Lower lobe of right lung (tissue), 2 donors: ENCODE results near the gene TBKBP1. TPM values are rescaled to one million over a fixed set of nuclear protein-coding genes. Genes with fewer than 3 reads are reported as not detected.

Source experiments
- ATAC-seq, 2 donors: fragments of 200-7000 bp; cut with Tn5 transposase; one replicate each; pipeline ENCODE4 v1.9.1; 2020 to 2022; ENCODE audit warnings: mild to moderate bottlenecking in 2 of 2, moderate library complexity in 2 of 2
- DNase-seq: peaks from one replicate; pipeline ENCODE4 v3.0.0-alpha.2; 2020
- H3K27ac ChIP-seq: fragments of 200-600 bp; one replicate; pipeline ENCODE4 v1.8.0; 2022
- H3K27me3 ChIP-seq: fragments of 200-600 bp; one replicate; pipeline ENCODE4 v1.8.0; 2022; ENCODE audit warnings: low read depth
- H3K36me3 ChIP-seq: fragments of 200-600 bp; one replicate; pipeline ENCODE4 v1.8.0; 2022; ENCODE audit warnings: mild to moderate bottlenecking
- H3K4me1 ChIP-seq: fragments of 200-600 bp; one replicate; pipeline ENCODE4 v1.8.0; 2022
- H3K4me3 ChIP-seq: fragments of 200-600 bp; one replicate; pipeline ENCODE4 v1.8.0; 2022; ENCODE audit warnings: mild to moderate bottlenecking
- H3K9me3 ChIP-seq: fragments of 200-600 bp; one replicate; pipeline ENCODE4 v1.8.0; 2022
- CTCF ChIP-seq: fragments of 200-600 bp; IDR thresholded peaks from one replicate; pipeline ENCODE4 v1.8.0; 2022; ENCODE audit warnings: antibody characterized with exemption, mild to moderate bottlenecking
- intact Hi-C: fragments of 100-400 bp; cut with DNase I; formaldehyde crosslinking; loops from one replicate; pipeline ENCODE4 v1.11.0; 2022
- total RNA-seq: library from RNA; stranded (reverse); fragmentation: NEBNext Ultra II Directional; extraction: Animal tissue kit (Norgen Biotek cat#: 25700); gene quantifications from one replicate; pipeline ENCODE4 v1.2.1, GENCODE V29; 2021
- donor health status: DM: no; HTN: yes; CAD: no; lungs with severe emphysema.

Gene TBKBP1
- total RNA-seq, 1 donor from 2014 or later = 8.3 TPM

- Histone ChIP-seq H3K4me3 (peak overlapping the region; percentile 13), H3K27me3 (no peaks in the 10 kb centered on the region), H3K4me1 (peaks cover 17% of the 10 kb centered on the region), H3K27ac (peak overlapping the region; percentile 37), H3K9me3 (no peaks in the 10 kb centered on the region), H3K36me3 (peaks cover 100% of the 10 kb centered on the region)
- no peak for DNase-seq
- intact Hi-C loops = no loop called here
- TF ChIP-seq CTCF = no peak
- peak; percentile 49 to 57 for ATAC-seq
Observed at GRCh38 chr17:47660064-47660492, 33.9 kb upstream of the TBKBP1 start.

- Histone ChIP-seq H3K36me3 (peaks cover 98% of the 10 kb centered on the region), H3K27me3 (no peaks in the 10 kb centered on the region), H3K4me1 (peaks cover 17% of the 10 kb centered on the region), H3K9me3 (no peaks in the 10 kb centered on the region), H3K27ac (no peak overlapping the region), H3K4me3 (no peak overlapping the region)
- peak; percentile 66 for TF ChIP-seq CTCF
- intact Hi-C loops = no loop called here
- DNase-seq = peak; percentile 52
- peak; percentile 80 to 83 for ATAC-seq
Observed at GRCh38 chr17:47663912-47664623, 29.9 kb upstream of the TBKBP1 start.

- H3K4me3 ChIP-seq = no peak overlapping the region
- no peak for TF ChIP-seq CTCF
- no peak for ATAC-seq
- H3K4me1 ChIP-seq = peaks cover 15% of the 10 kb centered on the region
- no peaks in the 10 kb centered on the region for H3K27me3 ChIP-seq
- H3K36me3 ChIP-seq = peaks cover 98% of the 10 kb centered on the region
- intact Hi-C loops = no loop called here
- H3K9me3 ChIP-seq = no peaks in the 10 kb centered on the region
- no peak overlapping the region for H3K27ac ChIP-seq
- DNase-seq = no peak
Observed at GRCh38 chr17:47664624-47664941, 29.4 kb upstream of the TBKBP1 start.

GRCh38 chr17:47665655-47666054, 28.3 kb upstream of the TBKBP1 start:
- ATAC-seq (peak in 1 of 2 donors; percentile 28), DNase-seq (no peak)
- Histone ChIP-seq H3K27ac (no peak overlapping the region), H3K4me3 (no peak overlapping the region), H3K27me3 (no peaks in the 10 kb centered on the region), H3K9me3 (no peaks in the 10 kb centered on the region), H3K36me3 (peaks cover 98% of the 10 kb centered on the region), H3K4me1 (peaks cover 8% of the 10 kb centered on the region)
- TF ChIP-seq CTCF = no peak
- intact Hi-C loops = no loop called here

GRCh38 chr17:47669081-47669480, 24.9 kb upstream of the TBKBP1 start:
- ATAC-seq (no peak), DNase-seq (no peak)
- no peaks in the 10 kb centered on the region for H3K27me3 ChIP-seq
- H3K9me3 ChIP-seq = no peaks in the 10 kb centered on the region
- H3K36me3 ChIP-seq = peaks cover 98% of the 10 kb centered on the region
- no peak overlapping the region for H3K27ac ChIP-seq
- no peak for TF ChIP-seq CTCF
- peaks cover 5% of the 10 kb centered on the region for H3K4me1 ChIP-seq
- no peak overlapping the region for H3K4me3 ChIP-seq
- intact Hi-C loops = no loop called here
